Spleen (tissue), 7 donors: ENCODE measurements around the gene ZNF697.

Source experiments
- CTCF ChIP-seq, 11 experiments: fragments of 200-600 bp in 7 of 11; fragments of 450-650 bp in 4 of 11; sonication (generic) in 4 of 11; IDR thresholded peaks in 8 of 11; conservative IDR thresholded peaks in 3 of 11; 1 replicate in 7 of 11; 2 replicates in 4 of 11; pipeline versions ENCODE4 v1.4.0 to v1.8.0; 2016 to 2021; ENCODE audit warnings: antibody characterized with exemption in 11 of 11, inconsistent platforms in 4 of 11, mild to moderate bottlenecking in 1 of 11
- POLR2A ChIP-seq, 3 donors: fragments of 450-650 bp; IDR thresholded peaks; one replicate each; pipeline ENCODE4 v1.5.1; 2017; ENCODE audit warnings: antibody characterized with exemption in 3 of 3, mild to moderate bottlenecking in 1 of 3
- donor health status: DM: no; HTN: no; CAD: no; lungs with moderate emphysema.
- donor health status: DM: no; HTN: no; CAD: no.
- donor health status: DM: no; HTN: no; CAD: no.

- no peak for TF ChIP-seq POLR2A (IDR thresholded peaks at IDR 0.05)
- TF ChIP-seq CTCF (IDR thresholded peaks at IDR 0.05 in 8 of 11, conservative IDR thresholded peaks at IDR 0.05 in 3 of 11) = no peak
Observed at GRCh38 chr1:119639109-119639508, 9.0 kb downstream of the ZNF697 start.
